ENCODE measurements around the gene VWF.

The VWF gene

GRCh38 chr12:6096527-6096926 is 27.9 kb downstream of the VWF start:
- Histone ChIP-seq H4K20me1 (ENCODE audit: insufficient read depth, low read length) (no peaks in the 10 kb centered on the region), H2AFZ (ENCODE audit: low read depth, low read length) (no peak overlapping the region), H3K27me3 (ENCODE audit: low read depth, low read length) (peaks cover 31% of the 10 kb centered on the region), H3K4me2 (ENCODE audit: low read length) (no peak overlapping the region), H3K9me3 (ENCODE audit: insufficient read depth, low read length) (no peaks in the 10 kb centered on the region), H3K79me2 (ENCODE audit: low read length) (no peaks in the 10 kb centered on the region), H3K36me3 (replicated peaks; ENCODE audit: low read depth, low read length) (no peaks in the 10 kb centered on the region), H3K4me3 (ENCODE audit: low read length) (no peak overlapping the region), H3K4me1 (ENCODE audit: low read length) (no peaks in the 10 kb centered on the region), H3K9ac (ENCODE audit: low read length) (no peak overlapping the region), H3K27ac (ENCODE audit: low read length) (no peak overlapping the region)
- TF ChIP-seq EZH2phosphoT487 (IDR thresholded peaks at IDR 0.05; ENCODE audit: low read depth): no peak
- TF ChIP-seq, protein P1, sequence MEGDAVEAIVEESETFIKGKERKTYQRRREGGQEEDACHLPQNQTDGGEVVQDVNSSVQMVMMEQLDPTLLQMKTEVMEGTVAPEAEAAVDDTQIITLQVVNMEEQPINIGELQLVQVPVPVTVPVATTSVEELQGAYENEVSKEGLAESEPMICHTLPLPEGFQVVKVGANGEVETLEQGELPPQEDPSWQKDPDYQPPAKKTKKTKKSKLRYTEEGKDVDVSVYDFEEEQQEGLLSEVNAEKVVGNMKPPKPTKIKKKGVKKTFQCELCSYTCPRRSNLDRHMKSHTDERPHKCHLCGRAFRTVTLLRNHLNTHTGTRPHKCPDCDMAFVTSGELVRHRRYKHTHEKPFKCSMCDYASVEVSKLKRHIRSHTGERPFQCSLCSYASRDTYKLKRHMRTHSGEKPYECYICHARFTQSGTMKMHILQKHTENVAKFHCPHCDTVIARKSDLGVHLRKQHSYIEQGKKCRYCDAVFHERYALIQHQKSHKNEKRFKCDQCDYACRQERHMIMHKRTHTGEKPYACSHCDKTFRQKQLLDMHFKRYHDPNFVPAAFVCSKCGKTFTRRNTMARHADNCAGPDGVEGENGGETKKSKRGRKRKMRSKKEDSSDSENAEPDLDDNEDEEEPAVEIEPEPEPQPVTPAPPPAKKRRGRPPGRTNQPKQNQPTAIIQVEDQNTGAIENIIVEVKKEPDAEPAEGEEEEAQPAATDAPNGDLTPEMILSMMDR (IDR thresholded peaks at IDR 0.05; ENCODE audit: low read depth, low read length): no peak

GRCh38 chr12:6095269-6095668 is 29.2 kb downstream of the VWF start:
- Histone ChIP-seq H3K9me3 (ENCODE audit: insufficient read depth, low read length) (no peaks in the 10 kb centered on the region), H2AFZ (ENCODE audit: low read depth, low read length) (no peak overlapping the region), H3K79me2 (ENCODE audit: low read length) (no peaks in the 10 kb centered on the region), H3K4me1 (ENCODE audit: low read length) (no peaks in the 10 kb centered on the region), H3K4me2 (ENCODE audit: low read length) (no peak overlapping the region), H3K4me3 (ENCODE audit: low read length) (no peak overlapping the region), H4K20me1 (ENCODE audit: insufficient read depth, low read length) (no peaks in the 10 kb centered on the region), H3K9ac (ENCODE audit: low read length) (no peak overlapping the region), H3K27me3 (ENCODE audit: low read depth, low read length) (peaks cover 42% of the 10 kb centered on the region), H3K36me3 (replicated peaks; ENCODE audit: low read depth, low read length) (no peaks in the 10 kb centered on the region), H3K27ac (ENCODE audit: low read length) (no peak overlapping the region)
- no peak for TF ChIP-seq EZH2phosphoT487 (IDR thresholded peaks at IDR 0.05; ENCODE audit: low read depth)
- TF ChIP-seq, protein P1 (IDR thresholded peaks at IDR 0.05; ENCODE audit: low read depth, low read length): no peak

GRCh38 chr12:6093764-6094163 is 30.7 kb downstream of the VWF start:
- Histone ChIP-seq H3K27me3 (ENCODE audit: low read depth, low read length) (peaks cover 52% of the 10 kb centered on the region), H2AFZ (ENCODE audit: low read depth, low read length) (no peak overlapping the region), H3K4me2 (ENCODE audit: low read length) (no peak overlapping the region), H3K9me3 (ENCODE audit: insufficient read depth, low read length) (no peaks in the 10 kb centered on the region), H3K36me3 (replicated peaks; ENCODE audit: low read depth, low read length) (no peaks in the 10 kb centered on the region), H3K9ac (ENCODE audit: low read length) (no peak overlapping the region), H3K4me3 (ENCODE audit: low read length) (no peak overlapping the region), H3K4me1 (ENCODE audit: low read length) (no peaks in the 10 kb centered on the region), H3K27ac (ENCODE audit: low read length) (no peak overlapping the region), H4K20me1 (ENCODE audit: insufficient read depth, low read length) (no peaks in the 10 kb centered on the region), H3K79me2 (ENCODE audit: low read length) (no peaks in the 10 kb centered on the region)
- TF ChIP-seq EZH2phosphoT487 (IDR thresholded peaks at IDR 0.05; ENCODE audit: low read depth): no peak
- TF ChIP-seq, protein P1 (IDR thresholded peaks at IDR 0.05; ENCODE audit: low read depth, low read length): no peak

GRCh38 chr12:6092784-6093722 is 31.4 kb downstream of the VWF start:
- no peaks in the 10 kb centered on the region for H3K9me3 ChIP-seq (ENCODE audit: insufficient read depth, low read length)
- H2AFZ ChIP-seq (ENCODE audit: low read depth, low read length): no peak overlapping the region
- no peak overlapping the region for H3K4me2 ChIP-seq (ENCODE audit: low read length)
- H3K36me3 ChIP-seq (replicated peaks; ENCODE audit: low read depth, low read length): no peaks in the 10 kb centered on the region
- H3K4me1 ChIP-seq (ENCODE audit: low read length): no peaks in the 10 kb centered on the region
- TF ChIP-seq EZH2phosphoT487 (IDR thresholded peaks at IDR 0.05; ENCODE audit: low read depth): no peak
- TF ChIP-seq, protein P1 (IDR thresholded peaks at IDR 0.05; ENCODE audit: low read depth, low read length): no peak
- H3K9ac ChIP-seq (ENCODE audit: low read length): no peak overlapping the region
- H3K4me3 ChIP-seq (ENCODE audit: low read length): no peak overlapping the region
- no peak overlapping the region for H3K27ac ChIP-seq (ENCODE audit: low read length)
- no peaks in the 10 kb centered on the region for H3K79me2 ChIP-seq (ENCODE audit: low read length)
- H3K27me3 ChIP-seq (ENCODE audit: low read depth, low read length): peaks cover 55% of the 10 kb centered on the region
- no peaks in the 10 kb centered on the region for H4K20me1 ChIP-seq (ENCODE audit: insufficient read depth, low read length)
